ENCODE data around the gene UNC5C. TPM values are rescaled to one million over a fixed set of nuclear protein-coding genes. Genes with fewer than 3 reads are reported as not detected.

UNC5C gene
- polyA plus RNA-seq, 1 donor (not counting 4 experiments of a cell fraction or from before 2014, with no cell fraction given), result not detected

GRCh38 chr4:95183656-95184408 lies 364.9 kb downstream of the UNC5C start:
- no peak for FAIRE-seq

DNA sequence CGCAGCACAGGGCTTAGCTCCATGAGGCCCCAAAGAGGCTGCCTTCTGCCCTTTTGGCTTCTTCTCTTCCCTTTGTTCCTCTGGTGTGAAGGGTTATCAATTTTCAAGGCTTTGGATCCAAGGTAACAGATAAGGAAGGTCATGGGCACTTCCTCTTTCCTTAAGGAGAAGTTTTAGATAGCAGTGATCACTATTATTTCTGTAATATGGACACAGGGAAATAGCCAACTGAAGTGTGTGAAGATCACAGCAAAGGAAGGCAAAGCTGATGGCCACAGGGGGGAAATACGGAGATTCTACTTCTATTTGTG lies 366.8 kb downstream of the UNC5C start:
- no peak overlapping the region for H3K9ac ChIP-seq (ENCODE audit: control insufficient read depth, extremely low read depth, insufficient read depth, low read length)
- H4K20me1 ChIP-seq (ENCODE audit: control insufficient read depth, extremely low read depth, insufficient read depth, low read length), result no peaks in the 10 kb centered on the region
- H3K79me2 ChIP-seq (ENCODE audit: control insufficient read depth, insufficient read depth, low read length), result no peaks in the 10 kb centered on the region
- FAIRE-seq (no peak), DNase-seq (ENCODE audit: low read depth, low spot score) (no peak)
- dilution Hi-C loops (cut with MboI; ENCODE audit: extremely low pct_ligation_motif_present, low sequenced_read_pairs), result no loop called here
- no peak overlapping the region for H3K27ac ChIP-seq (ENCODE audit: control insufficient read depth, insufficient read depth, low read length)
- TF ChIP-seq EZH2 (IDR thresholded peaks at IDR 0.05; ENCODE audit: low read length), result no peak
- no peak for TF ChIP-seq CTCF (optimal IDR thresholded peaks at IDR 0.05 in 1 of 3, IDR thresholded peaks at IDR 0.05 in 1 of 3, conservative IDR thresholded peaks at IDR 0.05 in 1 of 3; ENCODE audit: extremely low read depth in 1 of 3, insufficient read depth in 2 of 3, low read length in 3 of 3)
- no peak overlapping the region for H3K4me2 ChIP-seq (ENCODE audit: control insufficient read depth, extremely low read depth, insufficient read depth, low read depth, low read length)
- no peaks in the 10 kb centered on the region for H3K36me3 ChIP-seq (ENCODE audit: control insufficient read depth in 2 of 2, extremely low read depth in 1 of 2, insufficient read depth in 2 of 2, low read length in 2 of 2)
- no peaks in the 10 kb centered on the region for H3K9me1 ChIP-seq (ENCODE audit: control insufficient read depth, extremely low read depth, insufficient read depth, low read length)
- peaks cover 2% of the 10 kb centered on the region for H3K9me3 ChIP-seq (ENCODE audit: control insufficient read depth, low read depth, low read length)
- no peaks in the 10 kb centered on the region for H3K27me3 ChIP-seq (ENCODE audit: control insufficient read depth, extremely low read depth, insufficient read depth, low read length)
- no peaks in the 10 kb centered on the region for H3K4me1 ChIP-seq (ENCODE audit: control insufficient read depth, extremely low read depth, insufficient read depth, low read length)
- H2AFZ ChIP-seq (ENCODE audit: control insufficient read depth, low read length), result no peak overlapping the region
- no peak overlapping the region for H3K4me3 ChIP-seq (ENCODE audit: control insufficient read depth in 2 of 3, extremely low read depth in 1 of 3, insufficient read depth in 2 of 3, low read depth in 1 of 3, low read length in 3 of 3)

More at GRCh38 chr4:95183656-95184408, 364.9 kb downstream of the UNC5C start:
- H3K79me2 ChIP-seq (ENCODE audit: control insufficient read depth, insufficient read depth, low read length), result no peaks in the 10 kb centered on the region
- H3K27ac ChIP-seq (ENCODE audit: control insufficient read depth, insufficient read depth, low read length), result no peak overlapping the region
- no peaks in the 10 kb centered on the region for H3K4me1 ChIP-seq (ENCODE audit: control insufficient read depth, extremely low read depth, insufficient read depth, low read length)
- H3K9ac ChIP-seq (ENCODE audit: control insufficient read depth, extremely low read depth, insufficient read depth, low read length), result no peak overlapping the region
- H3K9me3 ChIP-seq (ENCODE audit: control insufficient read depth, low read depth, low read length), result no peaks in the 10 kb centered on the region
- no peaks in the 10 kb centered on the region for H3K9me1 ChIP-seq (ENCODE audit: control insufficient read depth, extremely low read depth, insufficient read depth, low read length)
- no peak overlapping the region for H3K4me2 ChIP-seq (ENCODE audit: control insufficient read depth, extremely low read depth, insufficient read depth, low read depth, low read length)
- no peak overlapping the region for H3K4me3 ChIP-seq (ENCODE audit: control insufficient read depth in 2 of 3, extremely low read depth in 1 of 3, insufficient read depth in 2 of 3, low read depth in 1 of 3, low read length in 3 of 3)
- H4K20me1 ChIP-seq (ENCODE audit: control insufficient read depth, extremely low read depth, insufficient read depth, low read length), result no peaks in the 10 kb centered on the region
- no peaks in the 10 kb centered on the region for H3K27me3 ChIP-seq (ENCODE audit: control insufficient read depth, extremely low read depth, insufficient read depth, low read length)
- no peak overlapping the region for H2AFZ ChIP-seq (ENCODE audit: control insufficient read depth, low read length)
- DNase-seq (ENCODE audit: low read depth, low spot score), result no peak
- TF ChIP-seq EZH2 (IDR thresholded peaks at IDR 0.05; ENCODE audit: low read length) (no peak), CTCF (optimal IDR thresholded peaks at IDR 0.05 in 1 of 3, IDR thresholded peaks at IDR 0.05 in 1 of 3, conservative IDR thresholded peaks at IDR 0.05 in 1 of 3; ENCODE audit: extremely low read depth in 1 of 3, insufficient read depth in 2 of 3, low read length in 3 of 3) (no peak)
- dilution Hi-C loops (cut with MboI; ENCODE audit: extremely low pct_ligation_motif_present, low sequenced_read_pairs), result no loop called here
- no peaks in the 10 kb centered on the region for H3K36me3 ChIP-seq (ENCODE audit: control insufficient read depth in 2 of 2, extremely low read depth in 1 of 2, insufficient read depth in 2 of 2, low read length in 2 of 2)

Measured in keratinocyte (primary cell).